HL-60 (cell line): Measurements from ENCODE around the gene CEACAM18.

Source experiments
- GABPA ChIP-seq: IDR thresholded peaks from 2 replicates; pipeline ENCODE4 v1.6.1; 2012; ENCODE audit warnings: low read depth
- TF ChIP-seq, protein P1 (sequence below): IDR thresholded peaks from one replicate; pipeline ENCODE4 v1.5.1; 2011; ENCODE audit warnings: low read length, control low read depth, inconsistent platforms; ENCODE audit not compliant: insufficient read depth
- TF ChIP-seq, protein P2 (sequence below): IDR thresholded peaks from 2 replicates; pipeline ENCODE4 v1.6.1; 2012; ENCODE audit warnings: low read depth; ENCODE audit not compliant: insufficient replicate concordance

DNA sequence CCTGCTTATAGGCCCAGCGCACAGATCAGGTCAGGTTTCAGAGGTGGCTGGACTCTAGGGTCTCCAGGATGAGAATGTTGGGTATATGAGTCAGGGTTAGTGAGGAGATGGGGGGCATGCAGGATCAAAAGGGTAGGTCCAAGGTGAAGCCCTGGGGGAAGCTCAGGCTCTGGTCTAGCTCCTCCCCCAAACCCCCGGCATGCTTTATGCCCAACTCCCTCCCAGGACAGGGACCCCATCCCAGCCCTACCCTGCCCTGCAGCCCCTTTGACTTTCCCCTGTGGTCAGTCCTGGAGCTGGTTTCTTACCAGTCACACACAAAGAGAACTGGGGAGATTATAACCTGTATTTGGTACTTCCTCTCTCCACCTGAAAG, 9.8 kb upstream of the CEACAM18 start:
- TF ChIP-seq, protein P1, sequence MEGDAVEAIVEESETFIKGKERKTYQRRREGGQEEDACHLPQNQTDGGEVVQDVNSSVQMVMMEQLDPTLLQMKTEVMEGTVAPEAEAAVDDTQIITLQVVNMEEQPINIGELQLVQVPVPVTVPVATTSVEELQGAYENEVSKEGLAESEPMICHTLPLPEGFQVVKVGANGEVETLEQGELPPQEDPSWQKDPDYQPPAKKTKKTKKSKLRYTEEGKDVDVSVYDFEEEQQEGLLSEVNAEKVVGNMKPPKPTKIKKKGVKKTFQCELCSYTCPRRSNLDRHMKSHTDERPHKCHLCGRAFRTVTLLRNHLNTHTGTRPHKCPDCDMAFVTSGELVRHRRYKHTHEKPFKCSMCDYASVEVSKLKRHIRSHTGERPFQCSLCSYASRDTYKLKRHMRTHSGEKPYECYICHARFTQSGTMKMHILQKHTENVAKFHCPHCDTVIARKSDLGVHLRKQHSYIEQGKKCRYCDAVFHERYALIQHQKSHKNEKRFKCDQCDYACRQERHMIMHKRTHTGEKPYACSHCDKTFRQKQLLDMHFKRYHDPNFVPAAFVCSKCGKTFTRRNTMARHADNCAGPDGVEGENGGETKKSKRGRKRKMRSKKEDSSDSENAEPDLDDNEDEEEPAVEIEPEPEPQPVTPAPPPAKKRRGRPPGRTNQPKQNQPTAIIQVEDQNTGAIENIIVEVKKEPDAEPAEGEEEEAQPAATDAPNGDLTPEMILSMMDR: no peak
- TF ChIP-seq, protein P2, sequence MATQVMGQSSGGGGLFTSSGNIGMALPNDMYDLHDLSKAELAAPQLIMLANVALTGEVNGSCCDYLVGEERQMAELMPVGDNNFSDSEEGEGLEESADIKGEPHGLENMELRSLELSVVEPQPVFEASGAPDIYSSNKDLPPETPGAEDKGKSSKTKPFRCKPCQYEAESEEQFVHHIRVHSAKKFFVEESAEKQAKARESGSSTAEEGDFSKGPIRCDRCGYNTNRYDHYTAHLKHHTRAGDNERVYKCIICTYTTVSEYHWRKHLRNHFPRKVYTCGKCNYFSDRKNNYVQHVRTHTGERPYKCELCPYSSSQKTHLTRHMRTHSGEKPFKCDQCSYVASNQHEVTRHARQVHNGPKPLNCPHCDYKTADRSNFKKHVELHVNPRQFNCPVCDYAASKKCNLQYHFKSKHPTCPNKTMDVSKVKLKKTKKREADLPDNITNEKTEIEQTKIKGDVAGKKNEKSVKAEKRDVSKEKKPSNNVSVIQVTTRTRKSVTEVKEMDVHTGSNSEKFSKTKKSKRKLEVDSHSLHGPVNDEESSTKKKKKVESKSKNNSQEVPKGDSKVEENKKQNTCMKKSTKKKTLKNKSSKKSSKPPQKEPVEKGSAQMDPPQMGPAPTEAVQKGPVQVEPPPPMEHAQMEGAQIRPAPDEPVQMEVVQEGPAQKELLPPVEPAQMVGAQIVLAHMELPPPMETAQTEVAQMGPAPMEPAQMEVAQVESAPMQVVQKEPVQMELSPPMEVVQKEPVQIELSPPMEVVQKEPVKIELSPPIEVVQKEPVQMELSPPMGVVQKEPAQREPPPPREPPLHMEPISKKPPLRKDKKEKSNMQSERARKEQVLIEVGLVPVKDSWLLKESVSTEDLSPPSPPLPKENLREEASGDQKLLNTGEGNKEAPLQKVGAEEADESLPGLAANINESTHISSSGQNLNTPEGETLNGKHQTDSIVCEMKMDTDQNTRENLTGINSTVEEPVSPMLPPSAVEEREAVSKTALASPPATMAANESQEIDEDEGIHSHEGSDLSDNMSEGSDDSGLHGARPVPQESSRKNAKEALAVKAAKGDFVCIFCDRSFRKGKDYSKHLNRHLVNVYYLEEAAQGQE: no peak
- no peak for TF ChIP-seq GABPA
